GM18907 (cell line): ENCODE data around the gene AMPD2.
"Not testable (repeated sequence)": the region's sequence is repeated elsewhere in the genome, so short reads cannot be mapped to it uniquely, and the experiment has no call there.

Experiments used
- ATAC-seq: cut with Tn5 transposase; IDR thresholded peaks from one replicate; pipeline ENCODE4 v1.9.1; 2021; ENCODE audit warnings: mild to moderate bottlenecking, moderate library complexity; ENCODE audit not compliant: unreplicated experiment

Gene AMPD2

DNA sequence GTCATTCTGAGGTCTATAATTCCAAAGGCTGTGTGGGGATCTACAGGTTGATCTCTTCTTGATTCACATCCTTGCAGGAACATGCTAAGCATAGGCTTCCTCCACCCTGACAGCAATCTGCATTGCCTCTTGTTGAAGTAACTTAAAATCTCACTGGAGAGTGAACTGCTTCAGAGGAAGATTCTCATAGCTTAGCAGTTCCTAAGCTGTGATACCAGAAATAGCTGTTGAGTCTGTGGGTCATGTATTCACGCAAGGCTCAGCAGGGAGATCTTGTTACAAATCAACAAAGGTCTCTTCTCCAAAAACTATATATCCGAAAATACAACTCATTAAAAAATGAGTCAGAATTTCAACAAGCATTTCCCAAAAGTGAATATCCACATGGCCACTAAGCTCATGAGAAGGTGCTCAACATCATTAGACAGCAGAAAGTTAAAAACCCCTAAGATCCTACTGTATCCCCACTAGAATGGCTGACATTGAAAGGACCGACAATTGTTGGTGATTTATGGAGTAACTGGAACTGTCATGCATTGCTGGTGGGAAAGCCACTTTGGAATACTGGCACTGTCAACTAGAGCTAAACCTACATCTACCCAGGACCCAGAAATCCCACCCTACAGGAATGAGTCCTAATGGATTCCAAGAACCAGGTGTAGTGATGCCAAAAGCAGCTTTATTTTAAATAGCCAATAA is 57.2 kb downstream of the AMPD2 start:
- ATAC-seq, result not testable (repeated sequence)

DNA sequence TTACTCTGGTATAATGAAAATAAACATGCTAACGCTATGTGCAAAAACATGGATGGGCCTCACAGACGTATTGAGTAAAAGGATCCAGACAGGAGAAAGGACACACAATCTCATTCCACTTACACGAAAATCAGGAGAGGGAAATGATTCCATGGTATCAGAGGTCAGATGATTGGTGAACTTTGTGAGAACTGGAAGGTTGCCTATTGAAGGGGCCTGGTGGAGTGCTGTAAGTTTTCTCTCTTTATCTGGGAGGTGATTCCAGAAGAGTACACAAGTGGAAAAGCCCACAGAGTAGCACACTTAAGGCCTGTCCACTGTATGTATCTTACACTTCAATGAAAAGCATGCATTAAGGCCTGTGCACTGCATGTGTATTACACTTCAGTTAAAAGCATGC is 57.8 kb downstream of the AMPD2 start:
- no peak for ATAC-seq

DNA sequence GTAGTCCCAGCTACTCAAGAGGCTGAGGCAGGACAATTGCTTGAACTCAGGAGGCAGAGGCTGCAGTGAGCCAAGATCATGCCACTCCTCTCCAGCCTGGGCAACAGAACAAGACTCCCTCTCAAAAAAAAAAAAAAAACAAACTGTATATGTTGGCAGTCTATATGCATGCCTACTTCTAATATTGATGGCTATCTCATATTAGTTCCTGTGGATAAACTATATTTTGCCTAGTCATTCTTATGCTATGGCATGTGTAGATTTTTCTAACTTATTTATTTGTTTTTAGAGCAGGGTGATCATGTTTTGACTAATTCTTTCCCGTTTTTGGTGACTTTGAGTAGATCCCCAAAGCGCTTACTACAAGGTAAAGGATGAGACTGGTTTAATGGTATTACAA is 59.0 kb downstream of the AMPD2 start:
- ATAC-seq, result not testable (repeated sequence)
